ENCODE results near the gene DDI2.
"Not testable (repeated sequence)": the region's sequence is repeated elsewhere in the genome, so short reads cannot be mapped to it uniquely, and the experiment has no call there.

The DDI2 gene

GRCh38 chr1:15639262-15639661, 22.0 kb downstream of the DDI2 start:
- DNase-seq (ENCODE audit: low read depth), result no peak
- no peak overlapping the region for H3K4me3 ChIP-seq (ENCODE audit: low read depth, low read length)
- TF ChIP-seq CTCF (IDR thresholded peaks at IDR 0.05; ENCODE audit: insufficient read depth, low read depth, low read length, missing control alignments), result no peak

- no peak overlapping the region for H3K4me3 ChIP-seq (ENCODE audit: low read depth, low read length)
- no peak for TF ChIP-seq CTCF (IDR thresholded peaks at IDR 0.05; ENCODE audit: insufficient read depth, low read depth, low read length, missing control alignments)
- DNase-seq (ENCODE audit: low read depth), result no peak
Measured at GRCh38 chr1:15639931-15640330, 22.7 kb downstream of the DDI2 start.

- no peak for DNase-seq (ENCODE audit: low read depth)
- no peak overlapping the region for H3K4me3 ChIP-seq (ENCODE audit: low read depth, low read length)
- no peak for TF ChIP-seq CTCF (IDR thresholded peaks at IDR 0.05; ENCODE audit: insufficient read depth, low read depth, low read length, missing control alignments)
Measured at GRCh38 chr1:15640667-15641066, 23.4 kb downstream of the DDI2 start.

- H3K4me3 ChIP-seq (ENCODE audit: low read depth, low read length), result no peak overlapping the region
- DNase-seq (ENCODE audit: low read depth), result no peak
- no peak for TF ChIP-seq CTCF (IDR thresholded peaks at IDR 0.05; ENCODE audit: insufficient read depth, low read depth, low read length, missing control alignments)
Measured at GRCh38 chr1:15649937-15650336, 32.7 kb downstream of the DDI2 start.

GRCh38 chr1:15650433-15650832, 33.2 kb downstream of the DDI2 start:
- no peak for TF ChIP-seq CTCF (IDR thresholded peaks at IDR 0.05; ENCODE audit: insufficient read depth, low read depth, low read length, missing control alignments)
- H3K4me3 ChIP-seq (ENCODE audit: low read depth, low read length), result no peak overlapping the region
- no peak for DNase-seq (ENCODE audit: low read depth)

GRCh38 chr1:15652130-15652529, 34.9 kb downstream of the DDI2 start:
- not testable (repeated sequence) for DNase-seq (ENCODE audit: low read depth); H3K4me3 ChIP-seq (ENCODE audit: low read depth, low read length)

GRCh38 chr1:15654091-15654690, 36.9 kb downstream of the DDI2 start:
- no peak overlapping the region for H3K4me3 ChIP-seq (ENCODE audit: low read depth, low read length)
- no peak for TF ChIP-seq CTCF (IDR thresholded peaks at IDR 0.05; ENCODE audit: insufficient read depth, low read depth, low read length, missing control alignments)
- DNase-seq (ENCODE audit: low read depth), result no peak

Data from GM12865 (cell line).